Activated naive CD8-positive, alpha-beta T cell treated with anti-CD3 and anti-CD28 coated beads for 36 hours (primary cell): ENCODE measurements around the gene OPCML. TPM values are rescaled to one million over a fixed set of nuclear protein-coding genes. Genes with fewer than 3 reads are reported as not detected.

Source experiments
- DNase-seq: peaks from one replicate; pipeline ENCODE4 v3.0.0; 2021
- H3K27ac Mint-ChIP-seq: one replicate; pipeline ENCODE4 v1.8.0; 2022; ENCODE audit warnings: mild to moderate bottlenecking, moderate library complexity, mixed read lengths
- H3K27me3 Mint-ChIP-seq: one replicate; pipeline ENCODE4 v1.8.0; 2022; ENCODE audit warnings: mild to moderate bottlenecking, mixed read lengths
- H3K36me3 Mint-ChIP-seq: one replicate; pipeline ENCODE4 v1.8.0; 2021; ENCODE audit warnings: mild to moderate bottlenecking, mixed read lengths
- H3K4me1 Mint-ChIP-seq: one replicate; pipeline ENCODE4 v1.8.0; 2021; ENCODE audit warnings: mixed read lengths
- H3K4me3 Mint-ChIP-seq: one replicate; pipeline ENCODE4 v1.8.0; 2022; ENCODE audit warnings: mild to moderate bottlenecking, moderate library complexity, mixed read lengths
- H3K9me3 Mint-ChIP-seq: one replicate; pipeline ENCODE4 v1.8.0; 2022; ENCODE audit warnings: mixed read lengths
- total RNA-seq, 2 experiments: library from RNA; stranded (reverse); gene quantifications; one replicate each; pipeline ENCODE4 v1.2.3, GENCODE V29; 2021

Gene OPCML
- total RNA-seq, 2 experiments from 2014 or later = not detected

GRCh38 chr11:132878111-132878510, 654.2 kb downstream of the OPCML start:
- DNase-seq = no peak
- Mint-ChIP-seq H3K4me1 (no peaks in the 10 kb centered on the region), H3K36me3 (no peaks in the 10 kb centered on the region), H3K27me3 (peaks cover 11% of the 10 kb centered on the region), H3K9me3 (no peaks in the 10 kb centered on the region), H3K27ac (no peak overlapping the region), H3K4me3 (no peak overlapping the region)

GRCh38 chr11:132876705-132877104, 655.6 kb downstream of the OPCML start:
- no peak for DNase-seq
- Mint-ChIP-seq H3K27me3 (peaks cover 11% of the 10 kb centered on the region), H3K9me3 (no peaks in the 10 kb centered on the region), H3K36me3 (no peaks in the 10 kb centered on the region), H3K4me3 (no peak overlapping the region), H3K27ac (no peak overlapping the region), H3K4me1 (no peaks in the 10 kb centered on the region)

- Mint-ChIP-seq H3K4me3 (no peak overlapping the region), H3K27ac (no peak overlapping the region), H3K9me3 (no peaks in the 10 kb centered on the region), H3K36me3 (no peaks in the 10 kb centered on the region), H3K4me1 (no peaks in the 10 kb centered on the region), H3K27me3 (peaks cover 11% of the 10 kb centered on the region)
- no peak for DNase-seq
Observed at GRCh38 chr11:132876239-132876638, 656.1 kb downstream of the OPCML start.

- peaks cover 7% of the 10 kb centered on the region for H3K27me3 Mint-ChIP-seq
- no peaks in the 10 kb centered on the region for H3K4me1 Mint-ChIP-seq
- H3K4me3 Mint-ChIP-seq = no peak overlapping the region
- no peaks in the 10 kb centered on the region for H3K9me3 Mint-ChIP-seq
- no peaks in the 10 kb centered on the region for H3K36me3 Mint-ChIP-seq
- no peak for DNase-seq
- H3K27ac Mint-ChIP-seq = no peak overlapping the region
Observed at GRCh38 chr11:132874638-132875037, 657.7 kb downstream of the OPCML start.

GRCh38 chr11:132873841-132874240, 658.5 kb downstream of the OPCML start:
- no peak for DNase-seq
- no peaks in the 10 kb centered on the region for H3K4me1 Mint-ChIP-seq
- H3K27ac Mint-ChIP-seq = no peak overlapping the region
- H3K4me3 Mint-ChIP-seq = no peak overlapping the region
- no peaks in the 10 kb centered on the region for H3K9me3 Mint-ChIP-seq
- peaks cover 6% of the 10 kb centered on the region for H3K27me3 Mint-ChIP-seq
- H3K36me3 Mint-ChIP-seq = no peaks in the 10 kb centered on the region

- H3K9me3 Mint-ChIP-seq = no peaks in the 10 kb centered on the region
- DNase-seq = no peak
- no peaks in the 10 kb centered on the region for H3K36me3 Mint-ChIP-seq
- no peak overlapping the region for H3K4me3 Mint-ChIP-seq
- no peaks in the 10 kb centered on the region for H3K4me1 Mint-ChIP-seq
- H3K27me3 Mint-ChIP-seq = no peaks in the 10 kb centered on the region
- no peak overlapping the region for H3K27ac Mint-ChIP-seq
Observed at GRCh38 chr11:132872211-132872610, 660.1 kb downstream of the OPCML start.

- DNase-seq = no peak
- Mint-ChIP-seq H3K27me3 (no peaks in the 10 kb centered on the region), H3K4me1 (no peaks in the 10 kb centered on the region), H3K4me3 (no peak overlapping the region), H3K36me3 (no peaks in the 10 kb centered on the region), H3K27ac (no peak overlapping the region), H3K9me3 (no peaks in the 10 kb centered on the region)
Observed at GRCh38 chr11:132866783-132867545, 665.3 kb downstream of the OPCML start.

- no peak overlapping the region for H3K27ac Mint-ChIP-seq
- H3K9me3 Mint-ChIP-seq = no peaks in the 10 kb centered on the region
- no peaks in the 10 kb centered on the region for H3K36me3 Mint-ChIP-seq
- DNase-seq = no peak
- H3K4me3 Mint-ChIP-seq = no peak overlapping the region
- H3K27me3 Mint-ChIP-seq = no peaks in the 10 kb centered on the region
- H3K4me1 Mint-ChIP-seq = no peaks in the 10 kb centered on the region
Observed at GRCh38 chr11:132865623-132866022, 666.7 kb downstream of the OPCML start.

- Mint-ChIP-seq H3K4me3 (no peak overlapping the region), H3K27me3 (no peaks in the 10 kb centered on the region), H3K27ac (no peak overlapping the region), H3K9me3 (no peaks in the 10 kb centered on the region), H3K36me3 (no peaks in the 10 kb centered on the region), H3K4me1 (no peaks in the 10 kb centered on the region)
- no peak for DNase-seq
Observed at GRCh38 chr11:132864811-132865576, 667.3 kb downstream of the OPCML start.

- Mint-ChIP-seq H3K4me3 (no peak overlapping the region), H3K27ac (no peak overlapping the region), H3K9me3 (no peaks in the 10 kb centered on the region), H3K27me3 (peaks cover 5% of the 10 kb centered on the region), H3K4me1 (no peaks in the 10 kb centered on the region), H3K36me3 (no peaks in the 10 kb centered on the region)
- DNase-seq = no peak
Observed at GRCh38 chr11:132862933-132863332, 669.4 kb downstream of the OPCML start.

- H3K36me3 Mint-ChIP-seq = no peaks in the 10 kb centered on the region
- H3K27me3 Mint-ChIP-seq = peaks cover 8% of the 10 kb centered on the region
- no peaks in the 10 kb centered on the region for H3K4me1 Mint-ChIP-seq
- no peak for DNase-seq
- no peaks in the 10 kb centered on the region for H3K9me3 Mint-ChIP-seq
- H3K4me3 Mint-ChIP-seq = no peak overlapping the region
- no peak overlapping the region for H3K27ac Mint-ChIP-seq
Observed at GRCh38 chr11:132862137-132862536, 670.2 kb downstream of the OPCML start.

- Mint-ChIP-seq H3K27me3 (peaks cover 11% of the 10 kb centered on the region), H3K4me1 (no peaks in the 10 kb centered on the region), H3K9me3 (no peaks in the 10 kb centered on the region), H3K36me3 (no peaks in the 10 kb centered on the region), H3K27ac (no peak overlapping the region), H3K4me3 (no peak overlapping the region)
- no peak for DNase-seq
Observed at GRCh38 chr11:132859306-132859705, 673.0 kb downstream of the OPCML start.

- Mint-ChIP-seq H3K9me3 (no peaks in the 10 kb centered on the region), H3K27me3 (peaks cover 11% of the 10 kb centered on the region), H3K4me1 (no peaks in the 10 kb centered on the region), H3K4me3 (no peak overlapping the region), H3K27ac (no peak overlapping the region), H3K36me3 (no peaks in the 10 kb centered on the region)
- DNase-seq = no peak
Observed at GRCh38 chr11:132858223-132858622, 674.1 kb downstream of the OPCML start.

GRCh38 chr11:132856032-132856431, 676.3 kb downstream of the OPCML start:
- Mint-ChIP-seq H3K27me3 (peaks cover 11% of the 10 kb centered on the region), H3K27ac (no peak overlapping the region), H3K36me3 (no peaks in the 10 kb centered on the region), H3K4me3 (no peak overlapping the region), H3K4me1 (no peaks in the 10 kb centered on the region), H3K9me3 (no peaks in the 10 kb centered on the region)
- no peak for DNase-seq

- Mint-ChIP-seq H3K4me3 (no peak overlapping the region), H3K9me3 (no peaks in the 10 kb centered on the region), H3K36me3 (no peaks in the 10 kb centered on the region), H3K4me1 (no peaks in the 10 kb centered on the region), H3K27ac (no peak overlapping the region), H3K27me3 (peaks cover 11% of the 10 kb centered on the region)
- DNase-seq = no peak
Observed at GRCh38 chr11:132855516-132855915, 676.8 kb downstream of the OPCML start.

GRCh38 chr11:132853886-132854285, 678.4 kb downstream of the OPCML start:
- no peak overlapping the region for H3K4me3 Mint-ChIP-seq
- DNase-seq = no peak
- H3K9me3 Mint-ChIP-seq = no peaks in the 10 kb centered on the region
- H3K27ac Mint-ChIP-seq = no peak overlapping the region
- H3K4me1 Mint-ChIP-seq = no peaks in the 10 kb centered on the region
- H3K27me3 Mint-ChIP-seq = peaks cover 11% of the 10 kb centered on the region
- H3K36me3 Mint-ChIP-seq = no peaks in the 10 kb centered on the region
